Stimulated activated CD4-positive, alpha-beta T cell treated with anti-CD3 and anti-CD28 coated beads, Interleukin-12 subunit alpha, Interleukin-12 subunit beta, amount 100 ng/mL, for 48 hours (primary cell): ENCODE results near the gene CDC34.
A peak's percentile ranks its signal among the peaks of the same experiment; 100 is the strongest.

Experiments used
- DNase-seq, 3 donors: peaks; one replicate each; pipeline ENCODE4 v3.0.0-alpha.2; 2020; ENCODE audit warnings: low read depth in 2 of 3, low spot score in 1 of 3

The CDC34 gene

DNA sequence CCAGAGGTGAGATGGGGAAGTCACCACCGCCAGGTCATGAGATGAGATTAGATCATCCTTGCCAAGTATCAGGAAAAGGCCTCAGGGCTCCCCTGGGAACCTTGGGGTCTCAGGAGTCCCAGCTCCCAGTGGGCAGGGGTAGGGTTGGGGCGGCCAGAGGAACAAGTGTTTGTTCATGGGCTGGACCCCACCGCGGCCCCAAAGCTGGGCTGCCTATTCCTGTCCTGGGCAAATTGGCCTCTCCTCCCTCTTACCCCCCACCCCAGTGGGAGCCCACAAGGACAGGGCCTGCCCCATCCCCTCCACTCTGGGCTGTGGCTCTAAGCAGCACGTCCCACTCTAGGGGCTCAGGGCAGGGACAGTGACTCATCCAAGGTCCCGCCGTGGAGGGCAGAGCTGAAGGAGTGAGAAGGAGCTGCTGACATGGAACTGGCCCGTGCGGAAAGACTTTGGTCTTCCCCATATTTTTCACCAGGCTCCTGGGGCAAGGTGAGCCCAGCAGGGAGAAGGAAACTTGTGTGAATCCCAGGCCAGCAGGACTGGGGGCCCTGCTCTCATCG is 54.1 kb downstream of the CDC34 start:
- no peak for DNase-seq

DNA sequence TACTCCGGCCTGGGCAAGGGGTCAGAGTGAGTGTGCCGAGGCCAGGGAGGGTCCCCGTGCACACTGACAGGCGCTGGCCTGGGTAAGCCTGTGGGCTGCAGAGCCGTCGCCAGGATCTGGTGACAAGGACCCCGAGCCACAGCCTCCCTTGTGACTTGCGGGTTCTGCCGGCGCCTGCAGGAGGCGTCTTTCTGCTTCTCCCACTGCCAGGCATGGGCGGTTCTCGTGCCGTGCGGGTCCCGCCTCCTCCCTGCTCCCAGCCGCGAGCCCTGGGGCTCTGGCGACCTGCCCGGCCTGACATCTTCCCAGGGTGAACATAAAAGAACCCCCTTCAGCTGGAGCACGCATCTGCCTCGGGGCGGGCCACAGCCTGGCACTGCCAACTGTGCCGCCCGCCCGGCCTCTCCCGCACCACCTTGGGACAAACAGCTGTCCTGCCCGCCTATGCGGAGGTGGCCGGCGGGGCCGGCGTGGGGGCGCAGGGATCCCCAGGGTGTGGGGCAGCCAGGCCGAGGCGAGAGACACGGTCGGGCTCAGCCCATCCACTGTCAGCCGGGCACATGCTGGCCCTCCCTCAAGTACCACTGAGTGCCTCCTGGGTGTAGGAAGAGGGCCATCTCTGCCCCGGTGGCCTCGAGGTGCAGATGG is 56.7 kb downstream of the CDC34 start:
- DNase-seq, result peak; percentile 50 to 66 (median 52)

DNA sequence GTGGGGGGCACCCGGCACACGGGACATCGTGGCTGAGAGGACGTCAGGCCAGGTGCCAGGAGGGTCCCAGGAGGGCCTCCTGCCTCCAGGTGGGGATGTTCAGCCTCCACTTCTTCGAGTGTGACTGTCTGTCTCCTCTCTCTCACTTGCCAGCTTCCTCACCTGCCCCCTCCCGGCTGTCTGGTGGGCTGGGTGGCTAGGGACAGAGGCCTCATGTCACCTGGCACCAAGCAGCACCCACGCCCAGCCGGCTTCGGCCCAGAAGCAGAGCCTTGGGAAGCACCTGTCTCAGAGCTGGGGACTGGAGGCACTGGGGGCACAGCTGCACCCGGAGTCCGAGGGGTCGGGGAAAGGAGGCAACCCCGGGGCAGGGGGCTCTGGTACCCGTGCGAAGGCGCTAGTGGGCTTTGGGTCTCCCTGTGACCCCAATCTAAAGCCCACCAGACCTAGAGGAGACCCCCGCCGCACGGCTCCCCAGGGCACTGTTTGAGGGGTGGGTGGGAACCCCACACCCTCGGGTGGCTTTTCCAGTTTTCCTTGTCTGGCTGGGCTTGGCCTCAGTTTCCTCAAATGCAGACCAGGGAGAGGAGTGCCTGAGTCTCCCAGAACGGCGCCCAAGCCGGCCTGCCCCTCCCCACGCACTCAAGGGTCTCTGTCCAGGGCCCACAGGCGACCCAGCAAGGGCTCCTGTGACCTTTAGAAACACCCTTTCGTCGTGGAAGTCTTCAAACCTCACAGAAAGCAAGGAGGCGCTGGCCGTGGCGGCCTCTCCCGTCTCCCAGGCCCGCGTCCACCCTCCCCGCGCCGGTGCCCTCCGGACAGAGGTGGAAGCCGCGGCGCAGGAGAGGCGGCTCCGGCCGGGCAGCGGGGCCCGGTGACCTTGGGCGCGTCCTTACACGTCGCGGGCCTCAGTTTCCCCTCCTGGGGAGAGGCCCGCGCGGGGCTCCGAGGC is 57.5 kb downstream of the CDC34 start:
- DNase-seq, result no peak

DNA sequence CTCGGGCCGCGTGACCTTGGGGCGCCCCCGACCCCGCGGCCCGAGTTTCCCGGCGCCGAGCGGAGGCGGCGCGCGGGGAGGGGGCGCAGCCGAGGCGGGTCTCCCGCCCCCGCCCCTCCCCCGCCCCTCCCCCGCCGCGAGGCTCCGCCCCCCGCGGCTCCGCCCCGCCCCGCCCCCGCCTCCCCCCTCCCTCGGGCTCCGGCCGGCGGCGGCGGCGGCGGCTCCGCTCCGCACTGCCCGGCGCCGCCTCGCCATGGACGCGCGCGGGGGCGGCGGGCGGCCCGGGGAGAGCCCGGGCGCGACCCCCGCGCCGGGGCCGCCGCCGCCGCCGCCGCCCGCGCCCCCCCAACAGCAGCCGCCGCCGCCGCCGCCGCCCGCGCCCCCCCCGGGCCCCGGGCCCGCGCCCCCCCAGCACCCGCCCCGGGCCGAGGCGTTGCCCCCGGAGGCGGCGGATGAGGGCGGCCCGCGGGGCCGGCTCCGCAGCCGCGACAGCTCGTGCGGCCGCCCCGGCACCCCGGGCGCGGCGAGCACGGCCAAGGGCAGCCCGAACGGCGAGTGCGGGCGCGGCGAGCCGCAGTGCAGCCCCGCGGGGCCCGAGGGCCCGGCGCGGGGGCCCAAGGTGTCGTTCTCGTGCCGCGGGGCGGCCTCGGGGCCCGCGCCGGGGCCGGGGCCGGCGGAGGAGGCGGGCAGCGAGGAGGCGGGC is 58.3 kb downstream of the CDC34 start, which contains the start of gene HCN2:
TSS of gene HCN2 (plus strand) at position 189 of the 703 bp plus-strand sequence. CDS start at position 254, 65 bp downstream.
- no peak for DNase-seq

DNA sequence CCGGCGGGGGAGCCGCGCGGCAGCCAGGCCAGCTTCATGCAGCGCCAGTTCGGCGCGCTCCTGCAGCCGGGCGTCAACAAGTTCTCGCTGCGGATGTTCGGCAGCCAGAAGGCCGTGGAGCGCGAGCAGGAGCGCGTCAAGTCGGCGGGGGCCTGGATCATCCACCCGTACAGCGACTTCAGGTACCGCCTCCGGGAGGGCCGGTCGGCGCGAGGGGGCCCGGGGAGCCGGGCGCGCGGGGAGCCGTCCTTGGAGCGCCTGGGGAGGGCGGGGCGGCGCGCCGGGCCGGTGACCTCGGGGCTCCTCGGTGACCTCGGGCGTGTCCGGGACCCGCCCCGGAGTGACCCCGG is 58.8 kb downstream of the CDC34 start:
- no peak for DNase-seq

DNA sequence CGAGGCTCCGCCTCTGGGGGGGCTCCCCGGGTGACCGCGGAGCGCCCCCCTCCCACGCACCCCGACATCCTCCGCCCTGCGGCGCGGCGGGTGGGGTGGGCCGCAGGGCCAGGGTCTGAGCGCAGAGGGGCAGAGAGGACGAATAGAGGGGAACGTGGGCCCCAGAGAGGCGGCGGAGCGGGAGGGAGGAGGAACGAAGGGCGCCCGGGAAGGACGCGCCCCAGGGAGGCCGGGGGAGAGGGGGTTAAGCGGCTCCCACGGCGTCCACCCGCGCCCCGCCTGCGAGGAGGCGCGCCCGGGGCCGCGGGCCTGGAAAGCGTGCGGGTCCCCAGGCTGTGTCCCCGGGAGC is 59.2 kb downstream of the CDC34 start:
- DNase-seq, result no peak

DNA sequence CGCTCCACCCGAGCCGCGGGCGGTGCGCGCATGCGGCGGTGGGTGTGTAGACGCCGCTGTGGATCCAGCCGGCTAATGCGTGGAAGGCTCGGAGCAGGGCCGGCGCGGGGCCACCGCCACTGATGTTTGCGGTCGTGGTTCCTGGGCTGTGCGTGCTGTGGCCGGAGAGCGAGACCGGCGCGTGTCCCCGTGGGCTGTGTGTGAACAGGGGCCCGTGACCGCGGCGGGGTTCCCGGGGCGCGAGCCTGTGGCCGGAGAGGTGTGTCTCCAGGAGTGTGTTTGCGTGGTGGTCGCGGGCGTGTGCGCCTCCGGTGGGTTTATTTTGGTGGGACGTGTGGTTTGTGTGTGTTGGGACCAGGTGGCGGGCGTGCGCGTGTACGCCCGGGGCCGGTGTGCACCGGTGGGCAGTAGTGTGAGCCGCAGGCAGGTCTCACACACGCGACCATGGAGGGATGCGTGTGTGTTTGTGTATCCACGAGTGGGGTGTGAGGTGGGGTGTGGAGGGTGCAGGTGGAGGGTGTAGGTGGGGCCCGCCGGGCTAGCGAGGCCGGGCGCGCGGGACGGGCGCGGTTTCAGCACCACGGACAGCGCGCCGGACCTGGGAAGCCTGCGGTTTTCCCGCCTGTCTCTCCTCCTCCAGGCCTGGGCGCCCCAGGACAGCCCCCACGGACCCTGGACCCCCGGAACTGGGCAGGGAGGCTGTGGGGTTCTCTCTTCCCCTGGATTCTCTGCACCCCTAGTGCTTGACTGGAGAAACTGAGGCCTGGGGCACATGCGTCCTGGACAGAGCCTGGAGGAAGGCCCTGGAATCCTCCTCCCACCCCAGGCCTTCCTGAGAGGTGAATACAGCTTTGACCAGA is 59.8 kb downstream of the CDC34 start:
- DNase-seq, result no peak
